ENCODE results near the gene TLCD5.

DNA sequence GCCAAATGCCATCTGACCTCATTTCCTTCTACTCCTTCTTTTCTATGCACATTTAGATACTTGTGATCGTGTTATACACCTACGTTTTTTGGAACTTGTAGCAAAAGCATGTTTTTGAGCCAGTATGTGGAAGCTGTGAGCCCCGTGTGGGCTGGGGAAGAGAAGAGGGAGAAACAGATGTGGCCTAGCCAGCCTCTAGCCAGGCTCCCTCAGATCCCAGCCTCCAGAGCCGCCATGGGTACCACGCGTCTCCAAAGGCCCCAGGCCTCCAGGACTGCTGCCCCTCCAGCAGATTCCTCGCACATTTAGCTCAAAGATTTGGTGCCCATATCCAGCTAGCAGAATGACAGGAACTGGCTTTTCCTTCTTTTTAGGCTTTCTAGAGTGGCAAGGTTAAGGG, 17.0 kb upstream of the TLCD5 start:
- TF ChIP-seq, protein P1, sequence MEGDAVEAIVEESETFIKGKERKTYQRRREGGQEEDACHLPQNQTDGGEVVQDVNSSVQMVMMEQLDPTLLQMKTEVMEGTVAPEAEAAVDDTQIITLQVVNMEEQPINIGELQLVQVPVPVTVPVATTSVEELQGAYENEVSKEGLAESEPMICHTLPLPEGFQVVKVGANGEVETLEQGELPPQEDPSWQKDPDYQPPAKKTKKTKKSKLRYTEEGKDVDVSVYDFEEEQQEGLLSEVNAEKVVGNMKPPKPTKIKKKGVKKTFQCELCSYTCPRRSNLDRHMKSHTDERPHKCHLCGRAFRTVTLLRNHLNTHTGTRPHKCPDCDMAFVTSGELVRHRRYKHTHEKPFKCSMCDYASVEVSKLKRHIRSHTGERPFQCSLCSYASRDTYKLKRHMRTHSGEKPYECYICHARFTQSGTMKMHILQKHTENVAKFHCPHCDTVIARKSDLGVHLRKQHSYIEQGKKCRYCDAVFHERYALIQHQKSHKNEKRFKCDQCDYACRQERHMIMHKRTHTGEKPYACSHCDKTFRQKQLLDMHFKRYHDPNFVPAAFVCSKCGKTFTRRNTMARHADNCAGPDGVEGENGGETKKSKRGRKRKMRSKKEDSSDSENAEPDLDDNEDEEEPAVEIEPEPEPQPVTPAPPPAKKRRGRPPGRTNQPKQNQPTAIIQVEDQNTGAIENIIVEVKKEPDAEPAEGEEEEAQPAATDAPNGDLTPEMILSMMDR (IDR thresholded peaks at IDR 0.05), result no peak
- no peak for TF ChIP-seq POLR2A (IDR thresholded peaks at IDR 0.05; ENCODE audit: low read depth)

All from esophagus muscularis mucosa (tissue), 3 donors.